HepG2 (cell line): Measurements from ENCODE around the gene RNF25. TPM values are rescaled to one million over a fixed set of nuclear protein-coding genes. Genes with fewer than 3 reads are reported as not detected.

Experiments
- ATAC-seq: fragments of 200-7000 bp; cut with Tn5 transposase; 3 replicates; pipeline ENCODE4 v1.9.1; 2020; ENCODE audit warnings: mild to moderate bottlenecking, moderate library complexity
- BruUV-seq: library from RNA; stranded (reverse); fragments of 400-500 nt; replicated peaks from 2 replicates; lab custom pipeline; 2021; lab: Mats Ljungman, UMichigan
- CTCF ChIA-PET: fragments of 300-600 bp; formaldehyde crosslinking; extraction: SDS; loops from one replicate; lab custom pipeline; 2021; ENCODE audit warnings: low total read pairs, inconsistent platforms, low intra/inter-chr PET ratio; lab: Yijun Ruan, JAX
- POLR2A ChIA-PET: fragments of 350-600 bp; sonication (Branson Sonifier 250); formaldehyde crosslinking; loops from one replicate; lab custom pipeline; 2020; ENCODE audit warnings: antibody characterized with exemption, inconsistent platforms; lab: Yijun Ruan, JAX
- DNase-seq: peaks from one replicate; pipeline ENCODE4 v3.0.0-alpha.2; 2015; ENCODE audit warnings: low spot score
- FAIRE-seq: peaks from 3 replicates; lab custom pipeline; 2011; peaks lifted over from hg19 to GRCh38; lab: Jason Lieb, UNC
- H2AFZ ChIP-seq: one replicate; pipeline ENCODE4 v1.6.1; 2011; ENCODE audit warnings: low read length, inconsistent platforms
- H3K27ac ChIP-seq: fragments of 300-600 bp; 3 replicates; pipeline ENCODE4 v1.8.0; 2011; ENCODE audit warnings: mixed run types, mild to moderate bottlenecking, mixed read lengths, low read length, inconsistent platforms; ENCODE audit not compliant: insufficient read depth; ENCODE audit errors: extremely low read length
- H3K27me3 ChIP-seq, 2 experiments: fragments of 200-600 bp in 1 of 2; 2 replicates in 1 of 2; 3 replicates in 1 of 2; pipeline versions ENCODE4 v1.6.0 to v1.8.0; 2011; ENCODE audit warnings: low read length in 2 of 2, mild to moderate bottlenecking in 2 of 2, moderate library complexity in 2 of 2, inconsistent platforms in 1 of 2; ENCODE audit not compliant: insufficient read depth in 2 of 2, control insufficient read depth in 1 of 2
- H3K36me3 ChIP-seq, 2 experiments: fragments of 200-600 bp in 1 of 2; replicated peaks in 1 of 2; 2 replicates in 1 of 2; 3 replicates in 1 of 2; pipeline versions ENCODE4 v1.5.1 to v1.8.0; 2011; ENCODE audit warnings: low read length in 2 of 2, inconsistent platforms in 1 of 2; ENCODE audit not compliant: insufficient read depth in 2 of 2, control insufficient read depth in 1 of 2
- H3K4me1 ChIP-seq: 2 replicates; pipeline ENCODE4 v1.5.1; 2012; ENCODE audit warnings: low read length, inconsistent platforms; ENCODE audit not compliant: insufficient read depth
- H3K4me2 ChIP-seq: 2 replicates; pipeline ENCODE4 v1.6.0; 2011; ENCODE audit warnings: low read depth, low read length, inconsistent platforms
- H3K4me3 ChIP-seq, 3 experiments: fragments of 200-600 bp in 1 of 3; sonication (generic), shearing (Covaris generic) in 1 of 3; replicated peaks in 1 of 3; 2 replicates each; pipeline ENCODE4 v1.5.1; 2011 to 2016; ENCODE audit warnings: low read length in 3 of 3, inconsistent platforms in 2 of 3, low read depth in 2 of 3, mild to moderate bottlenecking in 2 of 3, control low read depth in 1 of 3, mixed read lengths in 1 of 3; ENCODE audit not compliant: insufficient read depth in 1 of 3
- H3K79me2 ChIP-seq: one replicate; pipeline ENCODE4 v1.6.1; 2011; ENCODE audit warnings: low read length, inconsistent platforms; ENCODE audit not compliant: insufficient read depth
- H3K9ac ChIP-seq: 2 replicates; pipeline ENCODE4 v1.6.0; 2011; ENCODE audit warnings: mild to moderate bottlenecking, low read depth, low read length, inconsistent platforms; ENCODE audit not compliant: insufficient read depth
- H3K9me3 ChIP-seq: 2 replicates; pipeline ENCODE4 v1.5.1; 2012; ENCODE audit warnings: mild to moderate bottlenecking, low read length
- H4K20me1 ChIP-seq: 2 replicates; pipeline ENCODE4 v1.6.0; 2011; ENCODE audit warnings: inconsistent platforms, mild to moderate bottlenecking, low read length, moderate library complexity; ENCODE audit not compliant: insufficient read depth
- KDM2A ChIP-seq: sonication (generic); formaldehyde crosslinking; IDR thresholded peaks from 2 replicates; pipeline ENCODE4 v1.4.0; 2020; ENCODE audit warnings: low read depth, missing genetic modification reagents, borderline replicate concordance
- ZNF546 ChIP-seq: sonication (generic); formaldehyde crosslinking; conservative IDR thresholded peaks from 2 replicates; pipeline ENCODE4 v1.8.1; 2023; ENCODE audit warnings: mild to moderate bottlenecking, missing genetic modification reagents
- ZSCAN21 ChIP-seq: sonication (generic); formaldehyde crosslinking; IDR thresholded peaks from 2 replicates; pipeline ENCODE4 v1.8.0; 2022; ENCODE audit warnings: mild to moderate bottlenecking, missing genetic modification reagents, moderate library complexity, borderline replicate concordance
- WGBS: methylation state at CpG from one replicate; pipeline ENCODE4 v1.1.6; 2017; ENCODE audit warnings: low lambda C conversion rate; 5-methylcytosine and 5-hydroxymethylcytosine counted together
- in situ Hi-C: cut with HindIII; loops from 2 replicates; pipeline ENCODE4 v1.10.0; 2017; ENCODE audit warnings: low pct_unique_long_range_greater_than_20kb; ENCODE audit not compliant: extremely low pct_ligation_motif_present
- intact Hi-C: fragments of 100-400 bp; cut with micrococcal nuclease; formaldehyde crosslinking; loops from one replicate; pipeline ENCODE4 v1.10.0; 2022; ENCODE audit not compliant: unreplicated experiment
- polyA plus RNA-seq, 8 experiments: library from polyadenylated mRNA; depleted of rRNA in 3 of 8; stranded (reverse) in 7 of 8; unstranded in 1 of 8; fragments of >200 nt; fragmentation: Illumina TruSeq in 4 of 8; extraction: Trizol in 4 of 8; gene quantifications; 2 replicates each; pipeline versions ENCODE4 v1.2.1 to v1.2.3, GENCODE V29; 2011 to 2016; ENCODE audit warnings: low read depth in 4 of 8, missing spikeins in 1 of 8, mixed read lengths in 1 of 8; ENCODE audit not compliant: insufficient read depth in 1 of 8
- total RNA-seq, 5 experiments: library from RNA; depleted of rRNA; stranded (reverse); fragments of >200 nt; fragmentation: Illumina TruSeq; extraction: Trizol; gene quantifications; 2 replicates each; pipeline ENCODE4 v1.2.3, GENCODE V29; 2016; ENCODE audit warnings: low read depth in 1 of 5
- TF ChIP-seq, protein P1 (sequence below): sonication (generic); formaldehyde crosslinking; IDR thresholded peaks from 2 replicates; pipeline ENCODE4 v1.9.0; 2021; ENCODE audit warnings: missing genetic modification reagents, borderline replicate concordance
- TF ChIP-seq, protein P2 (sequence below): sonication (generic); formaldehyde crosslinking; IDR thresholded peaks from 2 replicates; pipeline ENCODE4 v1.4.0; 2020; ENCODE audit warnings: mild to moderate bottlenecking, missing genetic modification reagents, borderline replicate concordance

RNF25 gene
- total and polyA plus RNA-seq, 2 of the 13 experiments (the other 11 are each of a cell fraction or from before 2014, with no cell fraction given), result 37.0 to 87.6 TPM

DNA sequence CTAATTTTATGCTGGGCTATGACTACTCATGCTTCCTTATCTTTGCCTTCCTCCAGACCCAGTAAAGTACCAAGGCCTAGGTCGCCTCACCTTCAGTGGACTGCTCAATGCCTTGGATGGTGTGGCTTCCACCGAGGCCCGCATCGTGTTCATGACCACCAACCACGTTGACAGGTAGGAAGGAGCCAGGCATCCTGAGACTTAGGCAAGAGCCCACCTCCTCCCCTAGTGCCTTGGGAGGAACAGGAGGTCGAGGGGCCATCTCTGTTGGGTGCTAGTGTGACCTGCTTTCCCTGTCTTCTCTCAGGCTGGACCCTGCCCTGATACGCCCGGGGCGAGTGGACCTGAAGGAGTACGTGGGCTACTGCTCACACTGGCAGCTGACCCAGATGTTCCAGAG, 9.0 kb downstream of the RNF25 start (continued):
- TF ChIP-seq, protein P1, sequence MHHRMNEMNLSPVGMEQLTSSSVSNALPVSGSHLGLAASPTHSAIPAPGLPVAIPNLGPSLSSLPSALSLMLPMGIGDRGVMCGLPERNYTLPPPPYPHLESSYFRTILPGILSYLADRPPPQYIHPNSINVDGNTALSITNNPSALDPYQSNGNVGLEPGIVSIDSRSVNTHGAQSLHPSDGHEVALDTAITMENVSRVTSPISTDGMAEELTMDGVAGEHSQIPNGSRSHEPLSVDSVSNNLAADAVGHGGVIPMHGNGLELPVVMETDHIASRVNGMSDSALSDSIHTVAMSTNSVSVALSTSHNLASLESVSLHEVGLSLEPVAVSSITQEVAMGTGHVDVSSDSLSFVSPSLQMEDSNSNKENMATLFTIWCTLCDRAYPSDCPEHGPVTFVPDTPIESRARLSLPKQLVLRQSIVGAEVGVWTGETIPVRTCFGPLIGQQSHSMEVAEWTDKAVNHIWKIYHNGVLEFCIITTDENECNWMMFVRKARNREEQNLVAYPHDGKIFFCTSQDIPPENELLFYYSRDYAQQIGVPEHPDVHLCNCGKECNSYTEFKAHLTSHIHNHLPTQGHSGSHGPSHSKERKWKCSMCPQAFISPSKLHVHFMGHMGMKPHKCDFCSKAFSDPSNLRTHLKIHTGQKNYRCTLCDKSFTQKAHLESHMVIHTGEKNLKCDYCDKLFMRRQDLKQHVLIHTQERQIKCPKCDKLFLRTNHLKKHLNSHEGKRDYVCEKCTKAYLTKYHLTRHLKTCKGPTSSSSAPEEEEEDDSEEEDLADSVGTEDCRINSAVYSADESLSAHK (CRISPR knock-in tag), result no peak
- no peak for TF ChIP-seq KDM2A

DNA sequence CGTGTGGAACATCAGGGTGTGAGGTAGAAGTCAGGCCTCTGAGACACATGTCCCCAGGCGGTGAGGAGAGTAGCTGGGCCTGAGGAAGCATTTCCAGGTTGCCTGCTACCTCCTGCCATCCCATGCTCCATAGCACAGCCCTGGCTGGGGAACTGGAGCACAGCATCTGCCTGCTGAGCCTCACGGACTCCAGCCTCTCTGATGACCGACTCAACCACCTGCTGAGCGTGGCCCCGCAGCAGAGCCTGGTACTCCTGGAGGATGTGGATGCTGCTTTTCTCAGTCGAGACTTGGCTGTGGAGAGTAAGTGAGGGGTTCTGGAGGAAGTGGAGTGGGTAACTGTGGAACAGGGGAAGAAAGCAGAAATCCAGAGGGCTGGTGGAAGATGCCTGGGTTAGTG, 9.4 kb downstream of the RNF25 start:
- in situ Hi-C loops (no loop called here), intact Hi-C loops (no loop called here)
- H3K4me1 ChIP-seq, result peaks cover 24% of the 10 kb centered on the region
- no TSS peak for BruUV-seq
- H3K4me2 ChIP-seq, result no peak overlapping the region
- no peaks in the 10 kb centered on the region for H4K20me1 ChIP-seq
- no peak for FAIRE-seq
- WGBS, result 97% methylated on average over 7 of the region's 7 CpGs
- CTCF ChIA-PET, result no interaction called here
- H2AFZ ChIP-seq, result no peak overlapping the region
- H3K9me3 ChIP-seq, result no peaks in the 10 kb centered on the region
- no peak for DNase-seq
- no peak for ATAC-seq
- peaks cover 29 to 58% of the 10 kb centered on the region in 2 experiments for H3K36me3 ChIP-seq
- no peak overlapping the region for H3K9ac ChIP-seq
- H3K4me3 ChIP-seq, result no peak overlapping the region
- TF ChIP-seq ZNF546 (CRISPR knock-in tag) (no peak), ZSCAN21 (CRISPR knock-in tag) (no peak)
- TF ChIP-seq, protein P2, sequence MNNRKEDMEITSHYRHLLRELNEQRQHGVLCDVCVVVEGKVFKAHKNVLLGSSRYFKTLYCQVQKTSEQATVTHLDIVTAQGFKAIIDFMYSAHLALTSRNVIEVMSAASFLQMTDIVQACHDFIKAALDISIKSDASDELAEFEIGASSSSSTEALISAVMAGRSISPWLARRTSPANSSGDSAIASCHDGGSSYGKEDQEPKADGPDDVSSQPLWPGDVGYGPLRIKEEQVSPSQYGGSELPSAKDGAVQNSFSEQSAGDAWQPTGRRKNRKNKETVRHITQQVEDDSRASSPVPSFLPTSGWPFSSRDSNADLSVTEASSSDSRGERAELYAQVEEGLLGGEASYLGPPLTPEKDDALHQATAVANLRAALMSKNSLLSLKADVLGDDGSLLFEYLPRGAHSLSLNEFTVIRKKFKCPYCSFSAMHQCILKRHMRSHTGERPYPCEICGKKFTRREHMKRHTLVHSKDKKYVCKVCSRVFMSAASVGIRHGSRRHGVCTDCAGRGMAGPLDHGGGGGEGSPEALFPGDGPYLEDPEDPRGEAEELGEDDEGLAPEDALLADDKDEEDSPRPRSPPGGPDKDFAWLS (CRISPR knock-in tag), result no peak
- POLR2A ChIA-PET, result interaction anchor here (5.8 kb wide), 1 partner anchor 8 kb away, joined by 130 read pairs; the partner anchor contains the start of genes RNF25 and STK36
- H3K79me2 ChIP-seq, result peaks cover 20% of the 10 kb centered on the region
- no peaks in the 10 kb centered on the region; a peak in 1 of 5 replicates for H3K27me3 ChIP-seq
- no peak overlapping the region for H3K27ac ChIP-seq
